Left lung (tissue), 10 donors: Measurements from ENCODE around the gene KRTAP10-1. TPM values are rescaled to one million over a fixed set of nuclear protein-coding genes. Genes with fewer than 3 reads are reported as not detected.

Source experiments
- ATAC-seq: fragments of 200-7000 bp; cut with Tn5 transposase; one replicate; pipeline ENCODE4 v1.9.1; 2020; ENCODE audit warnings: moderate library complexity
- DNase-seq, 4 donors: peaks; one replicate each; pipeline ENCODE4 v3.0.0-alpha.2; 2013 to 2020
- H3K27ac ChIP-seq, 2 donors: fragments of 200-600 bp; sonication (generic) in 1 of 2; one replicate each; pipeline versions ENCODE4 v1.5.0 to v1.8.0; 2020 to 2021
- H3K27me3 ChIP-seq, 2 donors: fragments of 200-600 bp; sonication (generic) in 1 of 2; one replicate each; pipeline versions ENCODE4 v1.5.0 to v1.8.0; 2020 to 2021
- H3K36me3 ChIP-seq, 2 donors: fragments of 200-600 bp; sonication (generic) in 1 of 2; one replicate each; pipeline versions ENCODE4 v1.5.0 to v1.8.0; 2020 to 2021
- H3K4me1 ChIP-seq, 2 donors: fragments of 200-600 bp; one replicate each; pipeline ENCODE4 v1.8.0; 2021
- H3K4me3 ChIP-seq, 2 donors: fragments of 200-600 bp; sonication (generic) in 1 of 2; one replicate each; pipeline versions ENCODE4 v1.5.0 to v1.8.0; 2020 to 2021; ENCODE audit warnings: mild to moderate bottlenecking in 1 of 2
- H3K9me3 ChIP-seq, 2 donors: fragments of 200-600 bp; sonication (generic) in 1 of 2; one replicate each; pipeline versions ENCODE4 v1.5.0 to v1.8.0; 2020 to 2021
- CTCF ChIP-seq, 2 donors: fragments of 200-600 bp; sonication (generic) in 1 of 2; IDR thresholded peaks; one replicate each; pipeline versions ENCODE4 v1.5.0 to v1.8.0; 2021; ENCODE audit warnings: antibody characterized with exemption in 2 of 2
- intact Hi-C, 2 donors: fragments of 100-400 bp; cut with DNase I; formaldehyde crosslinking; loops; one replicate each; pipeline versions ENCODE4 v1.11.2 to v1.14.2; 2022
- polyA plus RNA-seq, 6 donors: library from polyadenylated mRNA; unstranded; fragments of 120-200 nt; gene quantifications; one replicate each; pipeline ENCODE4 v1.2.1, GENCODE V29; 2013; ENCODE audit not compliant: insufficient read length in 6 of 6
- total RNA-seq, 2 donors: library from RNA; stranded (reverse); fragmentation: NEBNext Ultra II Directional; extraction: Animal tissue kit (Norgen Biotek cat#: 25700); gene quantifications; one replicate each; pipeline ENCODE4 v1.2.1, GENCODE V29; 2021
- donor health status: DM: no; HTN: yes; CAD: no.
- donor health status: DM: no; HTN: no; CAD: no.

The KRTAP10-1 gene
- total and polyA plus RNA-seq, 8 donors = not detected

GRCh38 chr21:44548381-44548780 is 8.4 kb upstream of the KRTAP10-1 start:
- DNase-seq (no peak), ATAC-seq (no peak)
- H3K4me3 ChIP-seq = no peak overlapping the region
- TF ChIP-seq CTCF (IDR thresholded peaks at IDR 0.05) = no peak
- H3K36me3 ChIP-seq = no peaks in the 10 kb centered on the region
- H3K4me1 ChIP-seq = no peaks in the 10 kb centered on the region
- intact Hi-C loops = no loop called here
- peaks cover 0 to 15% of the 10 kb centered on the region in 2 donors for H3K9me3 ChIP-seq
- no peak overlapping the region for H3K27ac ChIP-seq
- H3K27me3 ChIP-seq = peaks cover 0 to 63% of the 10 kb centered on the region in 2 donors

GRCh38 chr21:44547656-44548331 is 7.8 kb upstream of the KRTAP10-1 start:
- TF ChIP-seq CTCF (IDR thresholded peaks at IDR 0.05) = no peak
- no peak overlapping the region for H3K27ac ChIP-seq
- no peak overlapping the region for H3K4me3 ChIP-seq
- no peaks in the 10 kb centered on the region for H3K36me3 ChIP-seq
- H3K27me3 ChIP-seq = peaks cover 0 to 63% of the 10 kb centered on the region in 2 donors
- ATAC-seq (no peak), DNase-seq (no peak)
- no peaks in the 10 kb centered on the region for H3K4me1 ChIP-seq
- H3K9me3 ChIP-seq = peaks cover 0 to 20% of the 10 kb centered on the region in 2 donors
- intact Hi-C loops = no loop called here

- Histone ChIP-seq H3K9me3 (peaks cover 0 to 29% of the 10 kb centered on the region in 2 donors), H3K27me3 (peaks cover 0 to 32% of the 10 kb centered on the region in 2 donors)
- intact Hi-C loops = no loop called here
Observed at GRCh38 chr21:44544566-44544965, 4.6 kb upstream of the KRTAP10-1 start.

GRCh38 chr21:44542716-44543115 is 2.7 kb upstream of the KRTAP10-1 start:
- ATAC-seq (no peak), DNase-seq (no peak)
- intact Hi-C loops = no loop called here
- H3K9me3 ChIP-seq = peaks cover 0 to 29% of the 10 kb centered on the region in 2 donors
- H3K27ac ChIP-seq = no peak overlapping the region
- H3K27me3 ChIP-seq = peaks cover 0 to 20% of the 10 kb centered on the region in 2 donors
- no peak for TF ChIP-seq CTCF (IDR thresholded peaks at IDR 0.05)
- no peaks in the 10 kb centered on the region for H3K4me1 ChIP-seq
- H3K4me3 ChIP-seq = no peak overlapping the region
- no peaks in the 10 kb centered on the region for H3K36me3 ChIP-seq

More at GRCh38 chr21:44544566-44544965, 4.6 kb upstream of the KRTAP10-1 start:
- H3K4me1 ChIP-seq = no peaks in the 10 kb centered on the region
- H3K36me3 ChIP-seq = no peaks in the 10 kb centered on the region
- no peak for ATAC-seq
- H3K27ac ChIP-seq = no peak overlapping the region
- no peak overlapping the region for H3K4me3 ChIP-seq
- no peak for TF ChIP-seq CTCF (IDR thresholded peaks at IDR 0.05)
- DNase-seq = no peak

- intact Hi-C loops = no loop called here
- H3K4me3 ChIP-seq = no peak overlapping the region
- peaks cover 0 to 20% of the 10 kb centered on the region in 2 donors for H3K9me3 ChIP-seq
- no peaks in the 10 kb centered on the region for H3K36me3 ChIP-seq
- no peaks in the 10 kb centered on the region for H3K4me1 ChIP-seq
- H3K27me3 ChIP-seq = peaks cover 0 to 6% of the 10 kb centered on the region in 2 donors
- ATAC-seq (no peak), DNase-seq (no peak)
- TF ChIP-seq CTCF (IDR thresholded peaks at IDR 0.05) = no peak
- H3K27ac ChIP-seq = no peak overlapping the region
Observed at GRCh38 chr21:44540741-44541288, 820 bp upstream of the KRTAP10-1 start.
